H1 (cell line): ENCODE data around the gene PALD1. TPM values are rescaled to one million over a fixed set of nuclear protein-coding genes. Genes with fewer than 3 reads are reported as not detected.

ENCODE experiments used
- CTCF ChIA-PET: fragments of 300-600 bp; sonication (Branson Sonifier 250); formaldehyde crosslinking; loops from one replicate; lab custom pipeline; 2021; ENCODE audit not compliant: partially characterized antibody; lab: Charles Lee
- POLR2A ChIA-PET: fragments of 300-600 bp; sonication (Branson Sonifier 250); formaldehyde crosslinking; loops from one replicate; lab custom pipeline; 2021; ENCODE audit warnings: inconsistent platforms; ENCODE audit not compliant: partially characterized antibody; lab: Charles Lee
- DNase-seq, 2 experiments: peaks; one replicate each; pipeline versions ENCODE4 v3.0.0 to v3.0.0-alpha.2; 2010 to 2022; ENCODE audit warnings: low spot score in 2 of 2, low read depth in 1 of 2, mixed read lengths in 1 of 2
- FAIRE-seq: peaks from 2 replicates; lab custom pipeline; 2011; peaks lifted over from hg19 to GRCh38; lab: Jason Lieb, UNC
- H2AFZ ChIP-seq: 2 replicates; pipeline ENCODE4 v1.8.1; 2012; ENCODE audit warnings: low read length, inconsistent platforms
- H2AK5ac ChIP-seq: 2 replicates; pipeline ENCODE4 v1.6.1; 2013; ENCODE audit warnings: low read depth, low read length
- H2BK120ac ChIP-seq: replicated peaks from 2 replicates; pipeline ENCODE3; 2013; ENCODE audit warnings: low read depth, low read length, inconsistent platforms
- H2BK12ac ChIP-seq: 2 replicates; pipeline ENCODE4 v1.6.1; 2013; ENCODE audit warnings: low read depth, low read length
- H2BK15ac ChIP-seq: 2 replicates; pipeline ENCODE4 v1.6.1; 2013; ENCODE audit warnings: low read length
- H2BK20ac ChIP-seq: 2 replicates; pipeline ENCODE4 v1.6.1; 2013; ENCODE audit warnings: low read length
- H2BK5ac ChIP-seq: 2 replicates; pipeline ENCODE4 v1.6.1; 2013; ENCODE audit warnings: low read depth, low read length
- H3K14ac ChIP-seq: 2 replicates; pipeline ENCODE4 v1.6.1; 2013; ENCODE audit warnings: inconsistent platforms; ENCODE audit not compliant: insufficient read length
- H3K18ac ChIP-seq: 2 replicates; pipeline ENCODE4 v1.6.1; 2013; ENCODE audit warnings: low read length; ENCODE audit errors: extremely low read depth
- H3K23ac ChIP-seq: 2 replicates; pipeline ENCODE4 v1.6.1; 2013; ENCODE audit warnings: inconsistent platforms; ENCODE audit not compliant: insufficient read length
- H3K23me2 ChIP-seq: 2 replicates; pipeline ENCODE4 v1.6.1; 2013; ENCODE audit warnings: low read depth, low read length
- H3K27ac ChIP-seq: 2 replicates; pipeline ENCODE4 v1.6.1; 2011; ENCODE audit warnings: low read depth, low read length, inconsistent platforms
- H3K27me3 ChIP-seq, 4 experiments: replicated peaks in 1 of 4; 1 replicate in 1 of 4; 2 replicates in 3 of 4; pipeline versions ENCODE4 v1.6.1 to v1.8.1; 2011 to 2013; ENCODE audit warnings: low read length in 3 of 4, mild to moderate bottlenecking in 3 of 4, inconsistent platforms in 2 of 4, mixed read lengths in 2 of 4, moderate library complexity in 1 of 4; ENCODE audit not compliant: control insufficient read depth in 3 of 4, insufficient read depth in 3 of 4; ENCODE audit errors: extremely low read depth in 1 of 4
- H3K36me3 ChIP-seq, 4 experiments: 2 replicates each; pipeline versions ENCODE4 v1.6.1 to v1.8.1; 2011 to 2013; ENCODE audit warnings: mild to moderate bottlenecking in 4 of 4, low read length in 3 of 4, moderate library complexity in 2 of 4, control low read depth in 1 of 4, inconsistent platforms in 1 of 4; ENCODE audit not compliant: insufficient read depth in 4 of 4, control insufficient read depth in 2 of 4
- H3K4ac ChIP-seq: replicated peaks from 2 replicates; pipeline ENCODE3; 2013; ENCODE audit warnings: low read length, low read depth, mixed read lengths, inconsistent platforms; ENCODE audit not compliant: insufficient read length
- H3K4me1 ChIP-seq, 4 experiments: replicated peaks in 1 of 4; 1 replicate in 1 of 4; 2 replicates in 3 of 4; pipeline versions ENCODE4 v1.6.1 to v1.8.1; 2011 to 2013; ENCODE audit warnings: low read length in 3 of 4, inconsistent platforms in 2 of 4, mixed read lengths in 1 of 4; ENCODE audit not compliant: insufficient read depth in 4 of 4, control insufficient read depth in 3 of 4
- H3K4me2 ChIP-seq, 2 experiments: 2 replicates each; pipeline versions ENCODE4 v1.6.1 to v1.8.1; 2011 to 2013; ENCODE audit warnings: low read depth in 2 of 2, low read length in 2 of 2, control low read depth in 1 of 2, inconsistent platforms in 1 of 2, mild to moderate bottlenecking in 1 of 2; ENCODE audit not compliant: insufficient read depth in 1 of 2
- H3K4me3 ChIP-seq, 4 experiments: fragments of 200-600, 300-600 bp in 1 of 4; sonication (generic), shearing (Covaris generic), sonication (Bioruptor Twin) in 1 of 4; 2 replicates each; pipeline versions ENCODE4 v1.5.1 to v1.8.1; 2011 to 2016; ENCODE audit warnings: low read length in 4 of 4, low read depth in 3 of 4, control low read depth in 2 of 4, inconsistent platforms in 2 of 4, mild to moderate bottlenecking in 2 of 4, mixed read lengths in 1 of 4, moderate library complexity in 1 of 4; ENCODE audit not compliant: insufficient read depth in 2 of 4; ENCODE audit errors: extremely low read depth in 1 of 4
- H3K56ac ChIP-seq: replicated peaks from 2 replicates; pipeline ENCODE3; 2013; ENCODE audit warnings: low read depth, mild to moderate bottlenecking, mixed read lengths, low read length, inconsistent platforms; ENCODE audit not compliant: insufficient read length
- H3K79me1 ChIP-seq: 2 replicates; pipeline ENCODE4 v1.6.1; 2013; ENCODE audit warnings: low read depth, low read length, control low read depth
- H3K79me2 ChIP-seq, 2 experiments: 2 replicates each; pipeline versions ENCODE4 v1.6.1 to v1.8.1; 2012 to 2013; ENCODE audit warnings: low read length in 2 of 2, mild to moderate bottlenecking in 2 of 2, inconsistent platforms in 1 of 2; ENCODE audit not compliant: insufficient read depth in 2 of 2, control insufficient read depth in 1 of 2
- H3K9ac ChIP-seq, 4 experiments: replicated peaks in 1 of 4; 1 replicate in 1 of 4; 2 replicates in 3 of 4; pipeline versions ENCODE4 v1.6.1 to v1.8.1; 2011 to 2013; ENCODE audit warnings: low read depth in 3 of 4, low read length in 3 of 4, control low read depth in 2 of 4, mild to moderate bottlenecking in 2 of 4, moderate library complexity in 2 of 4, inconsistent platforms in 1 of 4; ENCODE audit errors: extremely low read depth in 1 of 4
- H3K9me3 ChIP-seq, 2 experiments: 2 replicates each; pipeline versions ENCODE4 v1.6.1 to v1.8.1; 2012 to 2013; ENCODE audit warnings: mild to moderate bottlenecking in 2 of 2, moderate library complexity in 2 of 2, control low read depth in 1 of 2, inconsistent platforms in 1 of 2, low read depth in 1 of 2, low read length in 1 of 2, mixed read lengths in 1 of 2; ENCODE audit not compliant: insufficient read depth in 2 of 2
- H4K20me1 ChIP-seq, 2 experiments: replicated peaks in 1 of 2; 2 replicates each; pipeline versions ENCODE3 to v1.8.1; 2011 to 2013; ENCODE audit warnings: inconsistent platforms in 2 of 2, low read length in 2 of 2, mild to moderate bottlenecking in 1 of 2; ENCODE audit not compliant: insufficient read depth in 2 of 2, control insufficient read depth in 1 of 2
- H4K5ac ChIP-seq: 2 replicates; pipeline ENCODE4 v1.6.1; 2013; ENCODE audit warnings: low read length, low read depth, mixed read lengths, inconsistent platforms; ENCODE audit not compliant: insufficient read length
- H4K8ac ChIP-seq: 2 replicates; pipeline ENCODE4 v1.8.0; 2013; ENCODE audit warnings: mild to moderate bottlenecking, moderate library complexity, low read length, inconsistent platforms; ENCODE audit not compliant: insufficient read depth; ENCODE audit errors: extremely low read depth
- H4K91ac ChIP-seq: replicated peaks from 2 replicates; pipeline ENCODE3; 2013; ENCODE audit warnings: low read length, mixed read lengths, inconsistent platforms; ENCODE audit not compliant: insufficient read length
- ASH2L ChIP-seq: fragments of 200-600, 300-600 bp; sonication (generic); IDR thresholded peaks from one replicate; pipeline ENCODE4 v1.7.1; 2017; ENCODE audit warnings: low read length
- CEBPB ChIP-seq: IDR thresholded peaks from 2 replicates; pipeline ENCODE4 v1.6.1; 2012; ENCODE audit warnings: low read depth, low read length
- CHD1 ChIP-seq: IDR thresholded peaks from 2 replicates; pipeline ENCODE4 v1.6.1; 2012; ENCODE audit warnings: low read depth, low read length, improper control_type of control experiment
- FOSL1 ChIP-seq: IDR thresholded peaks from 2 replicates; pipeline ENCODE4 v1.6.1; 2011; ENCODE audit warnings: mild to moderate bottlenecking, low read depth, low read length, moderate library complexity; ENCODE audit not compliant: insufficient read depth
- HDAC6 ChIP-seq: IDR thresholded peaks from one replicate; pipeline ENCODE4 v1.7.1; 2012; ENCODE audit warnings: low read depth, mild to moderate bottlenecking, inconsistent platforms, low read length, moderate library complexity
- NANOG ChIP-seq: IDR thresholded peaks from 2 replicates; pipeline ENCODE4 v1.6.1; 2011; ENCODE audit warnings: low read length, low read depth, mild to moderate bottlenecking, inconsistent platforms; ENCODE audit not compliant: insufficient read depth, poor library complexity, severe bottlenecking
- RFX5 ChIP-seq: IDR thresholded peaks from 2 replicates; pipeline ENCODE4 v1.6.1; 2011; ENCODE audit warnings: low read depth, low read length, improper control_type of control experiment, borderline replicate concordance
- RNF2 ChIP-seq: fragments of 200-900, 300-1000 bp; sonication (generic); IDR thresholded peaks from 2 replicates; pipeline ENCODE4 v1.7.1; 2016; ENCODE audit warnings: borderline replicate concordance, low read depth, mild to moderate bottlenecking, antibody characterized with exemption, low read length; ENCODE audit not compliant: poor library complexity, severe bottlenecking; ENCODE audit errors: missing control alignments
- SIX5 ChIP-seq: IDR thresholded peaks from 2 replicates; pipeline ENCODE4 v1.6.1; 2011; ENCODE audit warnings: mild to moderate bottlenecking, low read depth, low read length
- SRF ChIP-seq: IDR thresholded peaks from 2 replicates; pipeline ENCODE4 v1.6.1; 2011; ENCODE audit warnings: mild to moderate bottlenecking, low read depth, low read length, moderate library complexity
- TCF12 ChIP-seq: IDR thresholded peaks from 2 replicates; pipeline ENCODE4 v1.6.1; 2011; ENCODE audit warnings: low read depth, mild to moderate bottlenecking, low read length
- WGBS, 2 experiments: shearing (Covaris generic) in 1 of 2; methylation state at CpG; one replicate each; pipeline versions ENCODE4 v1.1.6 to v1.1.7; 2013 to 2015; ENCODE audit warnings: low lambda C conversion rate in 2 of 2, mixed read lengths in 2 of 2, inconsistent platforms in 1 of 2, low coverage in 1 of 2, missing lambda C conversion rate in 1 of 2; ENCODE audit not compliant: insufficient replicate concordance in 2 of 2, insufficient coverage in 1 of 2, insufficient read length in 1 of 2; ENCODE audit errors: extremely low coverage in 1 of 2, missing lambda C conversion rate in 1 of 2; 5-methylcytosine and 5-hydroxymethylcytosine counted together
- polyA plus RNA-seq, 7 experiments: library from polyadenylated mRNA; depleted of rRNA in 3 of 7; stranded (reverse) in 5 of 7; unstranded in 2 of 7; fragments of >200 nt in 5 of 7; fragments of 200-250 nt in 2 of 7; gene quantifications; 1 replicate in 5 of 7; 2 replicates in 1 of 7; 4 replicates in 1 of 7; pipeline versions ENCODE4 v1.2.1 to v1.2.3, GENCODE V29; 2011 to 2013; ENCODE audit warnings: missing spikeins in 2 of 7, mixed read lengths in 2 of 7
- total RNA-seq: library from RNA; stranded (reverse); fragmentation: NEBNext Ultra II Directional; extraction: Animal tissue kit (Norgen Biotek cat#: 25700); gene quantifications from 2 replicates; pipeline ENCODE4 v1.2.1, GENCODE V29; 2021
- TF ChIP-seq, protein P1 (sequence below): IDR thresholded peaks from 2 replicates; pipeline ENCODE4 v1.6.1; 2011; ENCODE audit warnings: low read depth, mild to moderate bottlenecking, low read length; ENCODE audit not compliant: insufficient read depth
- TF ChIP-seq, protein P2 (sequence below): IDR thresholded peaks from 2 replicates; pipeline ENCODE4 v1.6.1; 2012; ENCODE audit warnings: inconsistent platforms

The PALD1 gene
- total and polyA plus RNA-seq, 2 of the 8 experiments (the other 6 are each of a cell fraction or from before 2014, with no cell fraction given) = 13.3 to 32.8 TPM

DNA sequence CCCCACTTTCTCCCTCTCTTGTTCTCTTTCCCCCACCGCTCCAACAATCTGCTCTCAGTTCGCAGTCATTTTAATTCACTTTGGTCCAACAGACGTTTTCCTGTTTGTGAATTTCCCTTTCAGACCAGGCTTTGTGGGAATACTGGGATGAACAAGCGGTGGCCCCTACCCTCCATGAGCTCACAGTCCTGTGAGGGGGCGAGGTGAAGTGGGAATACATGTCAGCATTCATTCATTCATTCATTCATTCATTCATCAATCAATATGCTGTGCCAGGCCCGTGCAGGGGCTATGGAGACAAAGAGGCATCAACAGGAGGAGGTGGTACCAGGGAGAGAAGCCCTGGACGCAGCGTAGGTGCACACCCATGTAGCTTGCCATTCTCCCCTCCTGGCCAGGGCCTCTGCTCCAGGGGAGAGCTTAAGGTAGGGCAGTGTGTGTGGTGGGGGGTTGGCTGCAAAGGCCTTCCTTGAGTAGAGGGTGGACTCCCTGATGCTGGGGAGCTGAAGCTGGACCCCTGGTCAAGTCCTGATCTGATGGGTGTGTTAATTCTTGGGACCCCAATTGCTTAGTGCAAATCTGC is 107.9 kb downstream of the PALD1 start:
- Histone ChIP-seq H4K8ac (no peak overlapping the region), H2AFZ (no peak overlapping the region), H3K79me1 (no peaks in the 10 kb centered on the region), H2BK15ac (peak overlapping the region; percentile 29; the same call in 1 of the 2 replicates), H3K14ac (no peak overlapping the region), H3K4ac (no peak overlapping the region), H3K9ac (no peak overlapping the region), H2AK5ac (no peak overlapping the region), H3K79me2 (no peaks in the 10 kb centered on the region), H2BK20ac (no peak overlapping the region), H3K27me3 (peaks cover 0 to 2% (median 0%) of the 10 kb centered on the region in 4 experiments; a peak in 1 of 7 replicates), H4K20me1 (no peaks in the 10 kb centered on the region), H2BK120ac (no peak overlapping the region), H4K91ac (no peak overlapping the region), H3K9me3 (no peaks in the 10 kb centered on the region), H3K56ac (no peak overlapping the region), H3K23me2 (no peaks in the 10 kb centered on the region), H3K4me3 (no peak overlapping the region), H3K18ac (no peak overlapping the region), H2BK5ac (no peak overlapping the region), H3K23ac (no peak overlapping the region), H3K27ac (no peak overlapping the region), H3K4me2 (no peak overlapping the region), H2BK12ac (0 out of 2 replicates have a peak overlapping the region, but pooled peaks have one; percentile 17), H4K5ac (no peak overlapping the region), H3K4me1 (peaks cover 0 to 6% (median 4%) of the 10 kb centered on the region in 4 experiments; a peak in 5 of 7 replicates), H3K36me3 (no peaks in the 10 kb centered on the region)
- DNase-seq = no peak
- FAIRE-seq = no peak
- ChIA-PET CTCF (interaction anchor here (0.6 to 7.4 kb wide), 6 partner anchors 10 to 174 kb away, joined by 3 to 47 read pairs (median 4); no protein-coding TSS in a partner anchor), POLR2A (no interaction called here)
- WGBS, 2 experiments = 90% methylated on average over 8 of the region's 8 CpGs; no CpG with 5 or more reads in 1 of the 2 experiments
- TF ChIP-seq SIX5 = no peak
- no peak for TF ChIP-seq RNF2
- TF ChIP-seq CHD1 = no peak
- no peak for TF ChIP-seq RFX5
- no peak for TF ChIP-seq HDAC6
- TF ChIP-seq NANOG = no peak
- TF ChIP-seq ASH2L = no peak
- TF ChIP-seq, protein P1, sequence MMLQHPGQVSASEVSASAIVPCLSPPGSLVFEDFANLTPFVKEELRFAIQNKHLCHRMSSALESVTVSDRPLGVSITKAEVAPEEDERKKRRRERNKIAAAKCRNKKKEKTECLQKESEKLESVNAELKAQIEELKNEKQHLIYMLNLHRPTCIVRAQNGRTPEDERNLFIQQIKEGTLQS = no peak
- TF ChIP-seq CEBPB = no peak
- TF ChIP-seq FOSL1 = no peak
- TF ChIP-seq SRF = no peak
- TF ChIP-seq TCF12 = no peak
- TF ChIP-seq, protein P2, sequence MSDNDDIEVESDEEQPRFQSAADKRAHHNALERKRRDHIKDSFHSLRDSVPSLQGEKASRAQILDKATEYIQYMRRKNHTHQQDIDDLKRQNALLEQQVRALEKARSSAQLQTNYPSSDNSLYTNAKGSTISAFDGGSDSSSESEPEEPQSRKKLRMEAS = no peak
